ES-I3 (cell line): Measurements from ENCODE around the gene CDC42EP3.

Experiments used
- H3K36me3 ChIP-seq: 2 replicates; pipeline ENCODE4 v1.6.1; 2013; ENCODE audit warnings: mild to moderate bottlenecking, low read length, control low read depth, moderate library complexity; ENCODE audit not compliant: insufficient read depth
- H3K4me1 ChIP-seq: 2 replicates; pipeline ENCODE4 v1.6.1; 2013; ENCODE audit warnings: mild to moderate bottlenecking, control low read depth, low read length; ENCODE audit not compliant: insufficient read depth
- H3K9ac ChIP-seq: 2 replicates; pipeline ENCODE4 v1.6.1; 2013; ENCODE audit warnings: low read depth, mild to moderate bottlenecking, low read length, moderate library complexity
- H3K9me3 ChIP-seq: 2 replicates; pipeline ENCODE4 v1.6.1; 2013; ENCODE audit warnings: mild to moderate bottlenecking, low read length, moderate library complexity; ENCODE audit not compliant: control insufficient read depth, insufficient read depth

The CDC42EP3 gene

DNA sequence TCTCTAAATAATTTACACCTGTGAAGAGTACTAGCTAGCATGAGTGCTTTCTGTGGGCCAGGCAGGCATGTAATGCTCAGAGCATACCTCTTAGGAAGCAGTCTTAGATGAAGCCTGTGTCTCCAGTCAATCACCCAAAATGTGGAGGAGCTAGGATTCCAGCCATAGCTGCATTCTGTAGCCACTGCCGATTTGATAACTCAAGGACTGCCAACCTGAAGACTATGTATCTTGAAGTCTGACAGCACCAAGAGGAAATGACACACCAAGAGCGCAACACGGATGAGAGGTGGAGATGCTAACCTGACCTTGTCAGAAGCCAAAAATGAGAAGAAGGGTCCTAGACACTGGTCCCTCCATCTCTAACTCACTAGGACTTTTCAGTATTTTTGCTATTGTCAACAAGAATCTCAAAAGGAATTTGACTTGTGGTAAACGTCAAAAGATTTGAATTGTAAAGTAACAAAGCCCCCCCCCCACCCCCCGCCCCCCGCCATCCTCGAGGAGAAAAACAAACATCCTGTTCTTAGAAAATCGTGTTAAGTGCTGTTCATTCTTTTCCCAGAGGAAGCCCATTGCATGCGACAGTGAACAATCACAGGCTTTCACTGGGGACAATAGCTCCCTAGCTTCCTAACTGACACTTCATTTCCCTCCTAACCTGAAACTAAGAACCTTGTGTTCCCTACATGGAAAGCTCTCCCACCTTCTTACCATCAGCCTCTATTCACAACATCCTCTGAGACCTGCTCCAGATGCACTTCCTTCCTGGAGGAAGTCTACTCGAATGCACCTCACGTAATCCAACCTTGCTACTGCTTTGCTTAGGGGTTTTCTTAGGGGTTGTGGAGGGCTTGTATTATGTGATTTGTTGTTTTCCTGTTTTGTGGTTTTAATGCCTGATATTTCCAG is 14.7 kb downstream of the CDC42EP3 start:
- no peaks in the 10 kb centered on the region for H3K36me3 ChIP-seq
- H3K9me3 ChIP-seq, result no peaks in the 10 kb centered on the region
- H3K9ac ChIP-seq, result peak overlapping the region; percentile 0; the same call in 1 of the 2 replicates
- peaks cover 75% of the 10 kb centered on the region for H3K4me1 ChIP-seq

DNA sequence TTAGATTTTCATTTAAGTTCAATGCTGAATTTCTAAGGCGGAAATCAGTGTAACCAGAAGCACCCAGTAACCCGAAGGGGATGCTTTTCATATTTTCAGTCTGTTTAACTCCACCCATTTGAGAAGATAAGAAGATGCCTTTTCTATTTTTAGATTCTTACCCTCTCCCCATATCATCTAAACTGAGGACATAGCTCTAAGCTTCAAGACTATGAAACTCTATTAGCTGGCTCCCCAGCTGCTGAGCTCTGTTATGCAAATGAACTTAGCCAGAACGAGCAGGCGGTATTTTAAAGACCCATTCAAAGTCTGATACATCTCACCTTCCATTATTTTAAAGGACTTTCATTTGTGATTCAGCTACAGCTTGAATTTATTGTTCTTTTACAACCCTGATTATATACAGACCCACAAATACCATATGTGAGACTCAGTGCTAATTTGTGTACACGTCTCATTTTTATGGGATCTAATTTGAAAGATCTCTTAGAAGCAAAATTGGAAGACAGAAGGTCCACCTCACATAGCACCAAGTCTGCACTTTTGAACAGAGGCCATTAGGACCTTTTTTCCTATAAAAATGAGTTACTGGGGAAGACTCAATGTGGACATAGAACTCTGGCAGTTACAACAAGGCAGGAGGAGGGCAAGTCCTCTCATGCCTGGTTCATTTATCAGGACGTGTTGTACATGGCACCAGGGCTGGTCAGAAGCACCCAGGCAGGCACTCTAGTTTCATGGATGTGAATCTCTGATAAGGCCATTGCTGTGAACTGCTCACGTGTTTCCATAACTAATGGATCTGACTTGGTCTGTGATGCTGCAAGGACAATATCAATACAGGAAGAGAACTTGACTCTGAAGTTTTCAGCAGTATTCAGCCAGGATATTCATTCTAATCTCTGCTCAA is 16.3 kb downstream of the CDC42EP3 start:
- Histone ChIP-seq H3K4me1 (peaks cover 76% of the 10 kb centered on the region), H3K9ac (peak overlapping the region; percentile 16; the same call in 1 of the 2 replicates), H3K9me3 (no peaks in the 10 kb centered on the region), H3K36me3 (no peaks in the 10 kb centered on the region; the same call in 1 of the 2 replicates)

DNA sequence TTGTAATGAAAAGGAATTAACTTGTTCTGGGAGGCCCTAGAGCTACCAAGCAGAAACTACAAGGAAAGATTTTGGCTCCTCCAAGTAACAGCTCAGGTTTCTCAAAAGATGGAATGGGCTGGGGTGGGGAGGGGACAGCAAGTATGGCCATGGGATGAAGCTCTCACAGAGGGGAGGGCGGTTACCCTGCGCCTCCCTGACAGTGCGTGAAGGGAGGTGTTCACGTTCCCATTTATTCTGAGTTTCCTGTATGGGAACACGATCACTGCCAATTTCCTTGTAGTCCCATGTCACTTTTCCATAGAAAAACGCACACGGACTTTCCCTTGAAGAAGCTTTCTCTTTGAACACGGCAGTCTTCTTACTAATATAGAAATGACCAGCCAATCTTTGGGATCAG is 17.0 kb downstream of the CDC42EP3 start:
- no peaks in the 10 kb centered on the region; the same call in 1 of the 2 replicates for H3K36me3 ChIP-seq
- H3K4me1 ChIP-seq, result peaks cover 68% of the 10 kb centered on the region
- no peaks in the 10 kb centered on the region for H3K9me3 ChIP-seq
- H3K9ac ChIP-seq, result peak overlapping the region; percentile 16; the same call in 1 of the 2 replicates

DNA sequence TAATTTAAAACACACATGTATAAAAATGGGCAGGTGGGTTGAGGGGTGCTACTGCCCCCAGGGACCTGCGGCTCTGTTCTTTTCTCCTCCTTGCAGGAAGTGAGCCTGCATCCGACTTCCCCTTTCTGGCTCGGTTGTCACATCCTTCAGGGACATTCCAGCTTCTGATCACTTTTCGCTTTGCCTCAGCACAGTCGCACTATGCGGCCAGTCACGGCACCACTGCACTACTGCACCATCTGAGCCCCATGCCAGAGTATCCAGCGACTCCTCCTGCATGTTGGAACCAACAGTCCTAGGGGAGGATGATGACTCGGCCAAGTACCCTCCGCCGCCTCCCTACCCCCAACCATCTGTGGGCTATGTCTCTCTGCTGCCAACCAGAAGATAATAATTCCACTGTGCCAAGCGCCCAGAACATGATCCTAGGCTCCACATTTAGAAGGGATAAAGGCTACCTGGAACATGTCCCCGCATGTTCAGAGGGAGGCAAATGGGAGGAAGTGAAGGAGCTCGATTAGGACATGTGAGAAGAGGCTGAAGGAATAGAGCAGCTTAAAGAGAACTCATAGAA is 17.6 kb downstream of the CDC42EP3 start:
- Histone ChIP-seq H3K4me1 (peaks cover 63% of the 10 kb centered on the region), H3K36me3 (no peaks in the 10 kb centered on the region; the same call in 1 of the 2 replicates), H3K9ac (no peak overlapping the region)

DNA sequence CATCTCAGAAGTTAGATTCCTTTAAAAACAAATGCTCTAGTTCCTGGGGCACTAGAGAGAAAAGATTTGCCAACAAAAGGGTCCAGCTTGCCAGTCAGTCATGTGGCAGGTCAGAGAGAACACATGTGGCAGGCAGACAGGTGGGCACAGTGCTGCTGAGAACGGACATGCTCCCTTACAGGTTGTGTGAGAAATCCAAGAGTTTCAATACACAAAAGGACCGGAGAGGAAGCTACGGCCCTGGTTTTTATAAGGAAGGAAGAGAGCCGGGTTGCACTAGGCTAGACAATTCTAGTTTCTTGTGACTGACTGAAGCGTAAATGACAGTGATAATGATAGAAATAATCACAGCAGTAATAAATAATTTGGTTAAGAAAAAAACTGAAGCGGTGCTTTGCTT is 18.3 kb downstream of the CDC42EP3 start:
- Histone ChIP-seq H3K9me3 (peaks cover 6% of the 10 kb centered on the region; the same call in 1 of the 2 replicates), H3K36me3 (peaks cover 7% of the 10 kb centered on the region), H3K4me1 (peaks cover 55% of the 10 kb centered on the region), H3K9ac (no peak overlapping the region)

More for the DNA sequence above, 17.6 kb downstream of the CDC42EP3 start:
- H3K9me3 ChIP-seq, result no peaks in the 10 kb centered on the region

DNA sequence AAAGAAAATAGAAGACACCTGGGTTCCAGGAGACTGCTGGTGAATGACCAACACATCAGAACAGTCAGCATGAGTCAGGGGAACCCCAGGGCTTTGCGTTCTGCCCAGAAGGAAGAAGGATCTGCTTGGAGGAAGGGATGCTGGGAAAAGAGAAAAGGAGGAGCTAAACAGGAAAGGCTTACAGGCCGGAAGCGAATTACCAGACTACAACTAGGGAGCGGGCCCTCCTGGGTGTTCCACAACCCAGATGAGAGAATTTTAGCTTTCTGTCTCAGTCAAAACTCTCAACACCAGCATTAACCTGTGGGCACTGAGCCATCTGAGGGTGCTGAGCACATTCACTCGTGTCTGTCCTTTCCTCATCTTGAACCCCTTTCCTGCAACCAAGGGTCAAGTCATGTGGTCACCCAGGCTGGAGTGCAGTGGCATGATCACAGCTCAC is 19.2 kb downstream of the CDC42EP3 start:
- H3K36me3 ChIP-seq, result peaks cover 14% of the 10 kb centered on the region
- peaks cover 46% of the 10 kb centered on the region for H3K4me1 ChIP-seq

DNA sequence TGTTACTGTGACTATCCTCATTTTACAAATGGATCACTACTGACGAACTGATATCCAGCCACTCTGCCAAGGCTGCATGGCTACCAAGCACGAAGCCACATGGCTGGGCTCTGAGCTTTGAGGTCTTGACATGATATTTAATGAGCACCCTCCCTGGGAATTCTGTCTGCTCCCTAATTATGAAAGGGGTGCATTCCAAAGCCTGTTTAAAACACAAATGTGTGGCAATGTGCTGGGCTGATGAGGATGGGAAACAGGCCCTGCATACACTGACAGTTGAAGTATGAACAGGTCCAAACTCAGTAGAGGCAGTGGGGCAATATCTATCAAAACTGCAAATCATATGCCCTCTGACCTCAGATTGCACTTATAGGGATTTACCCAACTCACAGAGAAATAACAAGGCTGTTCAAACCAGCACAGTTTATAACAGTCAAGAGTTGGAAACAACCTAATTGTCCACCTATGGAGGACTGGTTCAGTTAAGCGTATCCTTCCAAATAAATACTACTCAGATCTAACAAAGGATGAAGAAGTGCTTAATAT is 20.8 kb downstream of the CDC42EP3 start:
- Histone ChIP-seq H3K9me3 (peaks cover 6% of the 10 kb centered on the region; the same call in 1 of the 2 replicates), H3K4me1 (peaks cover 35% of the 10 kb centered on the region), H3K36me3 (peaks cover 19% of the 10 kb centered on the region), H3K9ac (no peak overlapping the region)

More for the DNA sequence above, 19.2 kb downstream of the CDC42EP3 start:
- Histone ChIP-seq H3K9me3 (peaks cover 6% of the 10 kb centered on the region; the same call in 1 of the 2 replicates), H3K9ac (no peak overlapping the region)

DNA sequence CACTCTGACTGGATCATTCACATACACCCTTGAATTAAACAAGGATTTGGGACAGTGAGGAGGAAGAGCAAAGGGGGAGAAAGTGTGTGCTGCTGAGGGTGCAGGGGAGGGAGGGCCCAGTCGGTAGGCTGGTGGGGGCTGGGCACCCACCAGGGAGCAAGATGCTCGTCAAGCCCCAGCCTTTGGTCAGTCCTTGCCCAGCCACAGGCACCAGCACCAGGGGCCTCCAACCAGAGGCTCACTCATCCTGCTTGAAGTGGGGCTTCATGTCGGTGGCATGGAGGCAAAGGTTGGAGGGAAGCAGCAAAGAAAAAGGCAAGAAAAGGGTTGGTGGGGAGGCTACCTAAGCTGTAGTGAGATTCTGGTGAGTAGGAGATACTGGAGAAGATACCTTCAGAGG is 21.9 kb downstream of the CDC42EP3 start:
- Histone ChIP-seq H3K36me3 (peaks cover 23% of the 10 kb centered on the region), H3K9ac (no peak overlapping the region), H3K9me3 (peaks cover 6% of the 10 kb centered on the region; the same call in 1 of the 2 replicates), H3K4me1 (peaks cover 27% of the 10 kb centered on the region)

DNA sequence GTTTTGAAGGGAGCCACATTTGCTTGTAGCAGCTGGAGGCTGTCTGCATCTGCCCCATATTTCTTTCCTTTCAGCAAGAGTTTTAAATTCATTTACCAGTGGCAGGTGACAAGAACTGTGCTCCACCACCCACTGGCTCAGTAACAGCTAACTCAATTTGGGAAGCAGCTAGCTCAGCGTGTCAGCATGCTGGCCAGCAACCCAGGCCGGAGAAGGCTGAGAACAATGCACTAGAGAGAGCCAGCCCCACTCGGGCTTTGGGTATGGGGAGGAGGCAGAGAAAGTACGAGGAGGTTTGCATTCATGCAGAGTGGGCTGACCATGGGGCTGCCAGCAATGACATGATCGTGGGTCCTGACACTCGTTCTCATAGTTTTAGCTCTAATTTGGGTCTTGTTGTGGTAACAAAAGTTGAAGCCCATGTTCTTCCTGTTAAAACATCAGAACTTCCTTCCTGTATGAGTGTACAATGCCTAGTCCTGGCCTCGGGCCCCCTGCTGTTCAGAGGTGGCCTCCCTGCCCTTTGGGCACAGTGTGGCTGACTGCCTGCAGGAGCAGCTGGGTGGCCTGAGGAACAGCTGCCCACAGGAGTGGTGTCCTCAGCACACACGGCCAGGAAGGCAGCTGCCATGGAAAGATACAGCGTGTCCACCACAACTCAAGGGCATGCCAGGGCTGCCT is 23.0 kb downstream of the CDC42EP3 start:
- Histone ChIP-seq H3K36me3 (peaks cover 23% of the 10 kb centered on the region), H3K9me3 (peaks cover 6% of the 10 kb centered on the region; the same call in 1 of the 2 replicates), H3K9ac (no peak overlapping the region), H3K4me1 (peaks cover 16% of the 10 kb centered on the region)

DNA sequence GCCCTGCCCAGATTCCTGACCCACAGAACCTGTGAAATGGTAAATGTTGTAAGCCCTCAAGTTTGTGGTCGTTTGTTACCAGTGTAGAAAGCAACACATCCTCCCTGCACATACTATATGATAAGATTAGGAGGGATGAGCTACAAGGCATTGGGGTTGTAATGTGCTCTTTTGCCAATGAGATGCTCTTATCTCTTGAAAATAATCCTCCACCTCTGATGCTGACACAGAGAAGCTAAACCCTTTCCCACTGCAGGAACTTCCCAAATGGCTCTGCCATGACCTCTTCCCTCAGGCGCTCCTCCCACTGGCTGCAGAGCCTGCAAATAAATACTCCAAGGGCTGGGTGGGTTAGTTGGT is 23.5 kb downstream of the CDC42EP3 start:
- H3K36me3 ChIP-seq, result peaks cover 23% of the 10 kb centered on the region
- H3K9me3 ChIP-seq, result peaks cover 6% of the 10 kb centered on the region; the same call in 1 of the 2 replicates
- H3K9ac ChIP-seq, result no peak overlapping the region
- peaks cover 11% of the 10 kb centered on the region for H3K4me1 ChIP-seq

DNA sequence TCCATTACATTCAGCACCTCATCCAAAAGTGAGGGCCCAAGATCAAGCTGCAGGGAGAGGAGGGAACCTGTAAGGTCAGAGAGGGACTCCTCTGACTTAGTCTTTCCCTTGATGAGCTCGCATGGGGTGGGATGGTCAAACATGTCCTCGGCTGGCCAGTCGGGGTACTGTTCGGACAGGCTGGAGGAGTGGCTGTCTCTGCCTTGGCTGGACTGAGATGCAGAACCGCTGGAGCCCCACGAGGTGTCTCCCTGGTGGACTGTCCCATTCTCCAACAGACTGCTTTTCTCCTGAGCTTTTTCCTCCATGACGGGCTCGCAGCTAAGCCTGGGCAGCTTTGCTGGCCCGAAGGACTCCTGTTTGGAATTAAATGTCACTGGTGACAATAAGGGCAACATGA is 25.6 kb downstream of the CDC42EP3 start:
- H3K36me3 ChIP-seq, result peaks cover 23% of the 10 kb centered on the region

DNA sequence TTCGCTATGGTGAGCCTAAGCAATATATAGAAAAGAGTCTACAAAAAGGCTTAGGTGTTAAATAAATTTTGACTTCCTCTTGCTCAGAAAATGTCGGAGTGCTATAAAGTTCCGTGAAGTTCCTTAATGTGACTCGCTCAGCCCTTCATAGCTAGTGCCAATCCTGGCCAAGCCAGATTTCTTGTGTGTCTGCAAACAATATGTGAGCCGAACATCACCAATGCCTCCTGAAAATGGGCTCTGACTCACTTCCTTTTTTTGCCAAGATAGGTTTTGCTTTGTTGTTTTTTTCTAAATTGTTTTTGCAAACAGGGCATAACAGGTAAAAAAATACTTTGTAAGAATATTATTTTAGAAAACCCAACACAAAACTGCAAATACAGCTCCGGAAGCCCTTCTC is 26.1 kb downstream of the CDC42EP3 start:
- H3K9me3 ChIP-seq, result peaks cover 6% of the 10 kb centered on the region; the same call in 1 of the 2 replicates
- H3K36me3 ChIP-seq, result peaks cover 23% of the 10 kb centered on the region
- no peaks in the 10 kb centered on the region for H3K4me1 ChIP-seq
- no peak overlapping the region for H3K9ac ChIP-seq

More for the DNA sequence above, 25.6 kb downstream of the CDC42EP3 start:
- peaks cover 6% of the 10 kb centered on the region; the same call in 1 of the 2 replicates for H3K9me3 ChIP-seq
- no peaks in the 10 kb centered on the region for H3K4me1 ChIP-seq
- no peak overlapping the region for H3K9ac ChIP-seq

DNA sequence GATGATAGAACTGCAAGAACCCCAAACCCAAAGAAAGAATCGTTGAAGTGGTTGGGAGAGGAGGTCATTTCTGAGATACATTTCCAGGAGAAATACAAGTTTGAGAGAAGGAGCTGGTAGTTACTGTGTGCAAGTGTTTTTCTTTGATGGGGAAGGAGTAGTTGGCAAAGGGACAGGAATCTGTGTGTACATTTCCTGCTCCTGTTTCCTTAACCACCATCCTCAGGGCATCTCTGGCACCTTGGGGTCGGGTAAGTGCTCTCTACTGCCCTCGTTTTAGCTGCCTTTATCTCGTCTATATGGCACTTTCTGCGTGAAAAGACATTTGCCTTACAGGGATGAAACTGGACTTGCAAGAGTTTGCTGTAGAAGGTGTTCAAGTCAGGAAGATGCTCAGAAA is 27.3 kb downstream of the CDC42EP3 start:
- Histone ChIP-seq H3K4me1 (no peaks in the 10 kb centered on the region), H3K36me3 (peaks cover 23% of the 10 kb centered on the region), H3K9me3 (peaks cover 6% of the 10 kb centered on the region; the same call in 1 of the 2 replicates), H3K9ac (no peak overlapping the region)
